Hepatocyte (in vitro differentiated cells): ENCODE measurements around the gene VCAM1. TPM values are rescaled to one million over a fixed set of nuclear protein-coding genes. Genes with fewer than 3 reads are reported as not detected.

Experiments used
- DNase-seq: peaks from one replicate; pipeline ENCODE4 v3.0.0-alpha.2; 2016; ENCODE audit warnings: low spot score
- H2AFZ ChIP-seq: fragments of 200-600 bp; sonication (generic); 2 replicates; pipeline ENCODE4 v1.6.0; 2016; ENCODE audit warnings: antibody characterized with exemption, mild to moderate bottlenecking
- H3K27ac ChIP-seq: fragments of 200-600 bp; sonication (generic); 2 replicates; pipeline ENCODE4 v1.5.1; 2016; ENCODE audit warnings: mild to moderate bottlenecking
- H3K27me3 ChIP-seq: fragments of 200-600 bp; sonication (generic); 2 replicates; pipeline ENCODE4 v1.6.1; 2016
- H3K36me3 ChIP-seq: fragments of 200-600 bp; sonication (generic); replicated peaks from 2 replicates; pipeline ENCODE4 v1.5.1; 2016; ENCODE audit warnings: low read depth; ENCODE audit not compliant: insufficient read depth
- H3K4me1 ChIP-seq: fragments of 200-600 bp; sonication (generic); 2 replicates; pipeline ENCODE4 v1.5.1; 2016; ENCODE audit warnings: mild to moderate bottlenecking, moderate library complexity; ENCODE audit not compliant: insufficient read depth
- H3K4me2 ChIP-seq: fragments of 200-600 bp; sonication (generic); 2 replicates; pipeline ENCODE4 v1.6.0; 2016
- H3K4me3 ChIP-seq: fragments of 200-600 bp; sonication (generic); 2 replicates; pipeline ENCODE4 v1.5.1; 2016; ENCODE audit warnings: mild to moderate bottlenecking
- H3K79me2 ChIP-seq: fragments of 200-600 bp; sonication (generic); 2 replicates; pipeline ENCODE4 v1.6.0; 2017; ENCODE audit warnings: mild to moderate bottlenecking
- H3K9me2 ChIP-seq: fragments of 200-600 bp; sonication (generic); replicated peaks from 2 replicates; pipeline ENCODE4 v1.6.0; 2017; ENCODE audit warnings: mild to moderate bottlenecking; ENCODE audit not compliant: insufficient read depth
- H3K9me3 ChIP-seq: fragments of 200-600 bp; sonication (generic); 2 replicates; pipeline ENCODE4 v1.5.1; 2016; ENCODE audit warnings: low read depth, mild to moderate bottlenecking
- H4K20me1 ChIP-seq: fragments of 200-600 bp; sonication (generic); 2 replicates; pipeline ENCODE4 v1.6.0; 2016; ENCODE audit warnings: mild to moderate bottlenecking; ENCODE audit not compliant: insufficient read depth, poor library complexity, severe bottlenecking
- EZH2 ChIP-seq: fragments of 200-600 bp; sonication (generic); IDR thresholded peaks from 2 replicates; pipeline ENCODE4 v1.6.1; 2016; ENCODE audit warnings: antibody characterized with exemption, mild to moderate bottlenecking, borderline replicate concordance
- EZH2phosphoT487 ChIP-seq: fragments of 200-600 bp; sonication (generic); IDR thresholded peaks from one replicate; pipeline ENCODE4 v1.6.1; 2018; ENCODE audit warnings: antibody characterized with exemption, mild to moderate bottlenecking, low read depth, moderate library complexity; ENCODE audit not compliant: unreplicated experiment, severe bottlenecking
- WGBS: methylation state at CpG from one replicate; pipeline ENCODE4 v1.1.6; 2016; ENCODE audit warnings: low lambda C conversion rate; ENCODE audit errors: missing lambda C conversion rate; 5-methylcytosine and 5-hydroxymethylcytosine counted together
- polyA plus RNA-seq: library from polyadenylated mRNA; unstranded; fragments of >200 nt; fragmentation: Nextera tagmentation; extraction: Ambion mirVana; gene quantifications from 2 replicates; pipeline ENCODE4 v1.2.1, GENCODE V29; 2016
- total RNA-seq: library from RNA; depleted of rRNA; stranded (reverse); fragments of >200 nt; gene quantifications from 2 replicates; pipeline ENCODE4 v1.2.3, GENCODE V29; 2014
- TF ChIP-seq, protein P1 (sequence below): fragments of 200-600 bp; sonication (generic); IDR thresholded peaks from 2 replicates; pipeline ENCODE4 v1.5.1; 2016; ENCODE audit warnings: antibody characterized with exemption, mild to moderate bottlenecking; ENCODE audit not compliant: poor library complexity

VCAM1 gene
- total and polyA plus RNA-seq, 2 experiments from 2014 or later: 43.2 to 85.3 TPM

- Histone ChIP-seq H2AFZ (no peak overlapping the region), H3K27ac (no peak overlapping the region), H3K9me2 (no peaks in the 10 kb centered on the region), H3K9me3 (no peaks in the 10 kb centered on the region), H3K27me3 (no peaks in the 10 kb centered on the region), H4K20me1 (no peaks in the 10 kb centered on the region), H3K79me2 (no peaks in the 10 kb centered on the region), H3K4me2 (no peak overlapping the region), H3K4me1 (no peaks in the 10 kb centered on the region), H3K4me3 (no peak overlapping the region), H3K36me3 (no peaks in the 10 kb centered on the region)
- DNase-seq: no peak
- 95% methylated on average over 5 of the region's 5 CpGs for WGBS
- TF ChIP-seq EZH2 (no peak), EZH2phosphoT487 (no peak)
- TF ChIP-seq, protein P1, sequence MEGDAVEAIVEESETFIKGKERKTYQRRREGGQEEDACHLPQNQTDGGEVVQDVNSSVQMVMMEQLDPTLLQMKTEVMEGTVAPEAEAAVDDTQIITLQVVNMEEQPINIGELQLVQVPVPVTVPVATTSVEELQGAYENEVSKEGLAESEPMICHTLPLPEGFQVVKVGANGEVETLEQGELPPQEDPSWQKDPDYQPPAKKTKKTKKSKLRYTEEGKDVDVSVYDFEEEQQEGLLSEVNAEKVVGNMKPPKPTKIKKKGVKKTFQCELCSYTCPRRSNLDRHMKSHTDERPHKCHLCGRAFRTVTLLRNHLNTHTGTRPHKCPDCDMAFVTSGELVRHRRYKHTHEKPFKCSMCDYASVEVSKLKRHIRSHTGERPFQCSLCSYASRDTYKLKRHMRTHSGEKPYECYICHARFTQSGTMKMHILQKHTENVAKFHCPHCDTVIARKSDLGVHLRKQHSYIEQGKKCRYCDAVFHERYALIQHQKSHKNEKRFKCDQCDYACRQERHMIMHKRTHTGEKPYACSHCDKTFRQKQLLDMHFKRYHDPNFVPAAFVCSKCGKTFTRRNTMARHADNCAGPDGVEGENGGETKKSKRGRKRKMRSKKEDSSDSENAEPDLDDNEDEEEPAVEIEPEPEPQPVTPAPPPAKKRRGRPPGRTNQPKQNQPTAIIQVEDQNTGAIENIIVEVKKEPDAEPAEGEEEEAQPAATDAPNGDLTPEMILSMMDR: no peak
Measured at GRCh38 chr1:100752791-100753190, 33.2 kb downstream of the VCAM1 start.

DNA sequence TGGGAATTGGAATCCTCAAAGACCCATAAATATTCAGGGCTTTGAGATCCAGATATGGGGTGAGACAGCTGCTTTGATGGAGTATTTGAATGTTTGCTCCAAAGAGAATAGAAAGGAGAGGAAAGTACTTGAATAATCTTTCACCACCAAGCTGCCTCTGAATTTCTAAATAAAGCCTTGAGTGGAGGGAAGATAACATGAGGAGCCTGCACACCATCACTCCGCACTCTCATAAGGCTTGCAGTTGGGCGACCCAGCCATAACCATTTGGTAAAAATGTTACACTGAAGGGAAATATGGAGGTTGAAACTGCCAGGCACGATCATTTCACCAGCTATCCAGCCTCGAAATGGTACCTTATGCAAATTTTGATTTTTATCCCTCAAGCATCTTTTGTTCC lies 38.4 kb downstream of the VCAM1 start:
- Histone ChIP-seq H3K27me3 (no peaks in the 10 kb centered on the region), H3K4me3 (no peak overlapping the region), H4K20me1 (no peaks in the 10 kb centered on the region), H3K9me2 (no peaks in the 10 kb centered on the region), H3K9me3 (no peaks in the 10 kb centered on the region), H3K36me3 (no peaks in the 10 kb centered on the region), H2AFZ (no peak overlapping the region), H3K79me2 (no peaks in the 10 kb centered on the region), H3K4me2 (no peak overlapping the region), H3K4me1 (no peaks in the 10 kb centered on the region), H3K27ac (no peak overlapping the region)
- no peak for DNase-seq
- WGBS: 69% methylated on average over 4 of the region's 4 CpGs
- TF ChIP-seq, protein P1: no peak
- TF ChIP-seq EZH2 (no peak), EZH2phosphoT487 (no peak)

GRCh38 chr1:100759188-100759587 lies 39.6 kb downstream of the VCAM1 start:
- Histone ChIP-seq H4K20me1 (no peaks in the 10 kb centered on the region), H3K9me2 (no peaks in the 10 kb centered on the region), H2AFZ (no peak overlapping the region), H3K4me2 (no peak overlapping the region), H3K9me3 (no peaks in the 10 kb centered on the region), H3K36me3 (no peaks in the 10 kb centered on the region), H3K27me3 (no peaks in the 10 kb centered on the region), H3K79me2 (no peaks in the 10 kb centered on the region), H3K4me1 (no peaks in the 10 kb centered on the region), H3K27ac (no peak overlapping the region), H3K4me3 (no peak overlapping the region)
- TF ChIP-seq EZH2phosphoT487: no peak
- TF ChIP-seq EZH2: no peak
- TF ChIP-seq, protein P1: no peak
- WGBS: 79% methylated on average over 3 of the region's 3 CpGs
- DNase-seq: no peak

DNA sequence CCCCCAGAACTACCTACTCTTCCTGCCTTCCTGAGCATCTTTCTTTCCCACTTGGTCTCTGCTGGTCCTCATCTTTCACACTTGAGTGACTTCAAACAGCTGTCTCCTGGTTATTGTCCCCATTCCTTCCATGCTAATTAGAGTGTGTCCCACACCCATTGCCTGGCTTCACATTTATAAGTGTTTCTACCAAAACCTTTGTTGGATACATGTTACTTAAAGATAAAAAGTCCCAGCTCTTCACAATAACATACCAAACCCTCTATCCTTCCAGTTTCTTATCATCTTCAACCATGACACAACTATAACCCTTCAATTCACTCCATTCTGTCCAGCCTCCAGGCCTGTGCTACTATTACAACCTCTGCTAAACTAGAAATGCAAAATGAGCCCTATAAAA lies 41.0 kb downstream of the VCAM1 start:
- no peak overlapping the region for H3K27ac ChIP-seq
- H3K27me3 ChIP-seq: no peaks in the 10 kb centered on the region
- no peaks in the 10 kb centered on the region for H3K36me3 ChIP-seq
- no peaks in the 10 kb centered on the region for H4K20me1 ChIP-seq
- DNase-seq: no peak
- no peak overlapping the region for H3K4me3 ChIP-seq
- no peak for TF ChIP-seq EZH2
- TF ChIP-seq, protein P1: no peak
- H3K9me3 ChIP-seq: no peaks in the 10 kb centered on the region
- H3K79me2 ChIP-seq: no peaks in the 10 kb centered on the region
- no peaks in the 10 kb centered on the region for H3K9me2 ChIP-seq
- no peaks in the 10 kb centered on the region for H3K4me1 ChIP-seq
- H3K4me2 ChIP-seq: no peak overlapping the region
- H2AFZ ChIP-seq: no peak overlapping the region
